ENCODE results near the gene ZNRD2. TPM values are rescaled to one million over a fixed set of nuclear protein-coding genes. Genes with fewer than 3 reads are reported as not detected.

The ZNRD2 gene
- total RNA-seq, 1 experiment from 2014 or later, result 61.2 TPM

DNA sequence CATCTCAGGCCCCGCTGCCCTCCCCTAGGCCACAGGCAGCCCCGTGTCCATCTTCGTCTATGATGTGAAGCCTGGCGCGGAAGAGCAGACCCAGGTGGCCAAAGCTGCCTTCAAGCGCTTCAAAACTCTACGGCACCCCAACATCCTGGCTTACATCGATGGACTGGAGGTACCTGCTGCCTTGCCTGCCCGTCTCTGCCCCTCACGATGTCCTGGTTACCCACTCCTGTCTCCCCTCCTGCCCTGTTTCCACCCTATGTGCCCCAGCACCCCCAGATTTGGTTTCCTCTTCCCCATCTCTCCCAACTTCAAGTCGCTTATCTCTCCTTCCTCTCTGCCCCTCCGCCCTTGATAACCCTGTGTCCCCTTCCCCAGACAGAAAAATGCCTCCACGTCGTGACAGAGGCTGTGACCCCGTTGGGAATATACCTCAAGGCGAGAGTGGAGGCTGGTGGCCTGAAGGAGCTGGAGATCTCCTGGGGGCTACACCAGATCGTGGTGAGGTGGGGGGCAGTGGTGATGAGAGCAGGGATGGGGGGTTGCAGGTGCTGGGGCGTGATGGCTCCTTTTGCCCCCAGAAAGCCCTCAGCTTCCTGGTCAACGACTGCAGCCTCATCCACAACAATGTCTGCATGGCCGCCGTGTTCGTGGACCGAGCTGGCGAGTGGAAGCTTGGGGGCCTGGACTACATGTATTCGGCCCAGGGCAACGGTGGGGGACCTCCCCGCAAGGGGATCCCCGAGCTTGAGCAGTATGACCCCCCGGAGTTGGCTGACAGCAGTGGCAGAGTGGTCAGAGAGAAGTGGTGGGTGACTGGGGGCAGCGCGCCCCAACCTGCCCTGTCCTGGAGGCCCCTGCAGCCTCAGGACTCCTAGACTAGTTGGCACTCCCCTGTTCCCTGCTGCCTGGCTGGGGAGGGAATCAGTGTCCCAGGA, 44.5 kb upstream of the ZNRD2 start:
- intact Hi-C loops (cut with micrococcal nuclease; ENCODE audit: unreplicated experiment), result no loop called here
- ATAC-seq (no peak), DNase-seq (ENCODE audit: low read depth, low spot score) (no peak)
- no peaks in the 10 kb centered on the region for H3K9me3 ChIP-seq (ENCODE audit: control insufficient read depth, insufficient read depth, low read depth, low read length)
- peaks cover 6% of the 10 kb centered on the region; the same call in 1 of the 2 replicates for H3K36me3 ChIP-seq (ENCODE audit: control insufficient read depth, insufficient read depth, low read length)
- BruUV-seq (replicated peaks), result TSS peak; percentile 65
- ChIA-PET CTCF (interaction anchor here (0.6 kb wide), 3 partner anchors 27 to 253 kb away, joined by 3 to 8 read pairs (median 7); no protein-coding TSS in a partner anchor), POLR2A (interaction anchor here (0.5 to 0.8 kb wide), 4 partner anchors 15 to 238 kb away, joined by 3 to 7 read pairs (median 3); no protein-coding TSS in a partner anchor)
- TF ChIP-seq POLR2AphosphoS5 (IDR thresholded peaks at IDR 0.05; ENCODE audit: low read depth, low read length), result no peak
- TF ChIP-seq, protein P1, sequence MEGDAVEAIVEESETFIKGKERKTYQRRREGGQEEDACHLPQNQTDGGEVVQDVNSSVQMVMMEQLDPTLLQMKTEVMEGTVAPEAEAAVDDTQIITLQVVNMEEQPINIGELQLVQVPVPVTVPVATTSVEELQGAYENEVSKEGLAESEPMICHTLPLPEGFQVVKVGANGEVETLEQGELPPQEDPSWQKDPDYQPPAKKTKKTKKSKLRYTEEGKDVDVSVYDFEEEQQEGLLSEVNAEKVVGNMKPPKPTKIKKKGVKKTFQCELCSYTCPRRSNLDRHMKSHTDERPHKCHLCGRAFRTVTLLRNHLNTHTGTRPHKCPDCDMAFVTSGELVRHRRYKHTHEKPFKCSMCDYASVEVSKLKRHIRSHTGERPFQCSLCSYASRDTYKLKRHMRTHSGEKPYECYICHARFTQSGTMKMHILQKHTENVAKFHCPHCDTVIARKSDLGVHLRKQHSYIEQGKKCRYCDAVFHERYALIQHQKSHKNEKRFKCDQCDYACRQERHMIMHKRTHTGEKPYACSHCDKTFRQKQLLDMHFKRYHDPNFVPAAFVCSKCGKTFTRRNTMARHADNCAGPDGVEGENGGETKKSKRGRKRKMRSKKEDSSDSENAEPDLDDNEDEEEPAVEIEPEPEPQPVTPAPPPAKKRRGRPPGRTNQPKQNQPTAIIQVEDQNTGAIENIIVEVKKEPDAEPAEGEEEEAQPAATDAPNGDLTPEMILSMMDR (IDR thresholded peaks at IDR 0.05), result no peak
- TF ChIP-seq REST (IDR thresholded peaks at IDR 0.05; ENCODE audit: insufficient read depth in 1 of 2, low read depth in 2 of 2, low read length in 1 of 2), result no peak
- no peak for TF ChIP-seq TCF7L2 (IDR thresholded peaks at IDR 0.05; ENCODE audit: low read depth, low read length)
- TF ChIP-seq SIN3A (IDR thresholded peaks at IDR 0.05; ENCODE audit: borderline replicate concordance, insufficient read depth, low read depth, low read length), result no peak
- peak overlapping the region; percentile 70 to 77 for H3K4me3 ChIP-seq (ENCODE audit: low read depth in 2 of 2, low read length in 2 of 2)
- peak overlapping the region; percentile 78 for H3K27ac ChIP-seq (ENCODE audit: low read length)
- no peaks in the 10 kb centered on the region for H3K27me3 ChIP-seq (ENCODE audit: control insufficient read depth, insufficient read depth, low read length)
- in situ Hi-C loops (cut with HindIII; ENCODE audit: low pct_unique_long_range_greater_than_20kb, low sequenced_read_pairs), result no loop called here
- peaks cover 5% of the 10 kb centered on the region; the same call in 1 of the 2 replicates for H3K4me1 ChIP-seq (ENCODE audit: control insufficient read depth, insufficient read depth, low read length)

GRCh38 chr11:65526744-65527143, 43.5 kb upstream of the ZNRD2 start:
- BruUV-seq (replicated peaks), result no TSS peak
- Histone ChIP-seq H3K36me3 (ENCODE audit: control insufficient read depth, insufficient read depth, low read length) (peaks cover 6% of the 10 kb centered on the region; the same call in 1 of the 2 replicates), H3K4me1 (ENCODE audit: control insufficient read depth, insufficient read depth, low read length) (peaks cover 5% of the 10 kb centered on the region; the same call in 1 of the 2 replicates), H3K9me3 (ENCODE audit: control insufficient read depth, insufficient read depth, low read depth, low read length) (no peaks in the 10 kb centered on the region), H3K4me3 (ENCODE audit: low read depth in 2 of 2, low read length in 2 of 2) (no peak overlapping the region), H3K27ac (ENCODE audit: low read length) (no peak overlapping the region), H3K27me3 (ENCODE audit: control insufficient read depth, insufficient read depth, low read length) (no peaks in the 10 kb centered on the region)
- no peak for TF ChIP-seq REST (IDR thresholded peaks at IDR 0.05; ENCODE audit: insufficient read depth in 1 of 2, low read depth in 2 of 2, low read length in 1 of 2)
- TF ChIP-seq SIN3A (IDR thresholded peaks at IDR 0.05; ENCODE audit: borderline replicate concordance, insufficient read depth, low read depth, low read length), result no peak
- TF ChIP-seq, protein P1 (IDR thresholded peaks at IDR 0.05), result no peak
- TF ChIP-seq TCF7L2 (IDR thresholded peaks at IDR 0.05; ENCODE audit: low read depth, low read length), result no peak
- no peak for TF ChIP-seq POLR2AphosphoS5 (IDR thresholded peaks at IDR 0.05; ENCODE audit: low read depth, low read length)
- in situ Hi-C loops (cut with HindIII; ENCODE audit: low pct_unique_long_range_greater_than_20kb, low sequenced_read_pairs) (no loop called here), intact Hi-C loops (cut with micrococcal nuclease; ENCODE audit: unreplicated experiment) (no loop called here)
- ATAC-seq (no peak), DNase-seq (ENCODE audit: low read depth, low spot score) (no peak)
- POLR2A ChIA-PET, result no interaction called here
- CTCF ChIA-PET, result interaction anchor here (0.7 kb wide), 1 partner anchor 11 kb away, joined by 10 read pairs; no protein-coding TSS in a partner anchor
